Heart left ventricle (tissue), 16 donors: ENCODE measurements around the gene NFE2L2. TPM values are rescaled to one million over a fixed set of nuclear protein-coding genes. Genes with fewer than 3 reads are reported as not detected.
A peak's percentile ranks its signal among the peaks of the same experiment; 100 is the strongest.

ENCODE experiments used
- ATAC-seq, 4 donors: fragments of 200-7000 bp; cut with Tn5 transposase; one replicate each; pipeline ENCODE4 v1.9.1; 2020 to 2022; ENCODE audit warnings: moderate library complexity in 4 of 4, mild to moderate bottlenecking in 3 of 4, moderate number of reproducible peaks in 1 of 4
- DNase-seq, 5 donors: peaks; one replicate each; pipeline ENCODE4 v3.0.0-alpha.2; 2020
- H3K27ac ChIP-seq, 12 donors: fragments of 200-600 bp; sonication (generic) in 4 of 12; one replicate each; pipeline versions ENCODE4 v1.5.0 to v1.8.0; 2016 to 2022; ENCODE audit warnings: mild to moderate bottlenecking in 2 of 12
- H3K27me3 ChIP-seq, 9 donors: fragments of 200-600 bp; sonication (generic) in 2 of 9; one replicate each; pipeline versions ENCODE4 v1.5.1 to v1.8.0; 2016 to 2022; ENCODE audit warnings: mild to moderate bottlenecking in 3 of 9
- H3K36me3 ChIP-seq, 9 donors: fragments of 200-600 bp; sonication (generic) in 2 of 9; one replicate each; pipeline versions ENCODE4 v1.5.0 to v1.8.0; 2018 to 2022; ENCODE audit warnings: mild to moderate bottlenecking in 2 of 9
- H3K4me1 ChIP-seq, 12 donors: fragments of 200-600 bp; sonication (generic) in 4 of 12; one replicate each; pipeline versions ENCODE4 v1.5.0 to v1.8.0; 2016 to 2022; ENCODE audit warnings: mild to moderate bottlenecking in 3 of 12
- H3K4me3 ChIP-seq, 12 donors: fragments of 200-600 bp; sonication (generic) in 4 of 12; one replicate each; pipeline versions ENCODE4 v1.5.0 to v1.8.0; 2017 to 2022; ENCODE audit warnings: mild to moderate bottlenecking in 9 of 12, moderate library complexity in 4 of 12
- H3K9me3 ChIP-seq, 12 donors: fragments of 200-600 bp; sonication (generic) in 4 of 12; one replicate each; pipeline versions ENCODE4 v1.5.0 to v1.8.0; 2016 to 2022; ENCODE audit warnings: mild to moderate bottlenecking in 1 of 12
- POLR2A ChIP-seq, 2 donors: fragments of 450-650 bp; IDR thresholded peaks; one replicate each; pipeline ENCODE4 v1.6.1; 2017; ENCODE audit warnings: antibody characterized with exemption in 2 of 2, mild to moderate bottlenecking in 2 of 2, moderate library complexity in 2 of 2
- WGBS, 4 donors: extraction: QIAGEN DNeasy Blood & Tissue Kit in 2 of 4; methylation state at CpG; one replicate each; pipeline versions ENCODE4 v1.1.5 to v1.1.7; 2013 to 2018; 5-methylcytosine and 5-hydroxymethylcytosine counted together
- intact Hi-C, 10 donors: fragments of 100-400 bp; cut with DNase I; formaldehyde crosslinking; loops; one replicate each; pipeline versions ENCODE4 v1.11.1 to v1.14.2; 2022
- polyA plus RNA-seq, 2 donors: library from polyadenylated mRNA; stranded (reverse); fragments of 200-250 nt; gene quantifications; one replicate each; pipeline ENCODE4 v1.2.3, GENCODE V29; 2013
- total RNA-seq, 9 donors: library from RNA; depleted of rRNA in 2 of 9; stranded (reverse); fragments of >200 nt in 2 of 9; fragmentation: NEBNext Ultra II Directional in 3 of 9; extraction: Animal tissue kit (Norgen Biotek cat#: 25700) in 3 of 9; gene quantifications; one replicate each; pipeline versions ENCODE4 v1.1.0 to v1.2.4, GENCODE V29; 2016 to 2023
- TF ChIP-seq, protein P1 (sequence below), 12 donors: fragments of 200-600 bp; sonication (generic) in 4 of 12; IDR thresholded peaks; one replicate each; pipeline versions ENCODE4 v1.5.0 to v1.8.0; 2018 to 2022; ENCODE audit warnings: antibody characterized with exemption in 12 of 12, mild to moderate bottlenecking in 5 of 12
- donor health status: ischemic (EF 13 %, LVEDD 7.1; RV severe dilation, severe dysfunction).
- donor health status: healthy with polysubstance abuse.
- donor health status: DM: no; HTN: yes; CAD: no.
- donor health status: DM: no; HTN: no; CAD: no.
- donor health status: ischemic (EF 25% LVEDD 6.9; RV normal size, moderate dysfunction).
- donor health status: ischemic (EF 25% LVEDD 5.7; RV mildly dilated, moderate dysfunction).
- donor health status: healthy.
- donor health status: DM: yes; HTN: yes; CAD: no.
- donor health status: ischemic (EF 35%, LVEDD 5.7; RV mildly dilated, moderate dysfunction).
- donor health status: nonischemic (EF 11% LVEDD 7.7; RV severe dilation, severe dysfunction).
- donor health status: DM: yes; HTN: yes; CAD: no.
- donor health status: PGD.
- donor health status: ischemic (EF 29% LVEDD 5.4; RV normal size, mild dysfunction).
- donor health status: nonischemic (EF 23%, LVEDD 6.1; RV moderate dilation, normal function).

The NFE2L2 gene
- total and polyA plus RNA-seq, 11 donors: 17.0 to 82.5 (median 54.8) TPM

DNA sequence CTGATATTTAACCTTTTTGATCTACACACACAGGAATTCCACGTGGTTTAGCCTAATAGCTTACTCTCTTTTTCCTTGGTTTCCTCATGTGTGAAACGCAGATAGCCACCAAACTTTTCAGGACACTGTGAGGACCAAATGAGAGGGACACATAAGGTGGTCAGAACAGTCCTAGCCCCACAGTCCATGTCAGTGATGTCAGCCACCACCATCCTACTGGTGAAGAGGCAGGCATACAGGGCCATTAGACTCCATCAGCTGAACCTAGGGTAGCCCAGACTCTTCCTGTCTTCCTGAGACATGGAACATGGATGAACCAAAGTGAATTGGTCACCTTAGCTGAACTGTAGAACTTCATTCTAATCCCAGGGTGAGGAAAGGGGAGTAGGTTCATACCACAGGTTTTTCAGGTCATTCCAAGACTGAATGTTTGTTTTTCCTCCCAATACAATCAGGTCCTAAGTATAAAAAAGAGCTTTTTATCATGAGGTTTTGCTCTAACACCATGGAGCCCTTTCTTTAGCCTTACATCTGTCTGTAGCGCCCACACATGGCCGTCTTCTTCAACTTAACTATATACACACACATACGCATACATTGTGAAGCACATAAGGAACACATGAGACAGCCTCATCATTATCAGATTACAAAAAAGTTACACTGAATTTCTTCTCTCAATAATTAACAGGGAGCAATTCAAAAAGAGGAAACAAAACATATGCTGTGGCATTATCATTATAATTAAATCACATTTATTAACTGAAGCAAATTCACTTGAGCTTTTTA, 18.5 kb upstream of the NFE2L2 start:
- 87 to 93% (median 92%) methylated on average over 5 of the region's 5 CpGs for WGBS, 4 donors
- Histone ChIP-seq H3K9me3 (no peaks in the 10 kb centered on the region), H3K27ac (peak overlapping the region in 6 of 12 donors; percentile 8 to 51 (median 31)), H3K4me3 (no peak overlapping the region), H3K36me3 (peaks cover 0 to 7% (median 0%) of the 10 kb centered on the region in 9 donors), H3K4me1 (peaks cover 0 to 61% (median 23%) of the 10 kb centered on the region in 12 donors), H3K27me3 (no peaks in the 10 kb centered on the region)
- DNase-seq (no peak), ATAC-seq (no peak)
- intact Hi-C loops: loop anchor here in 1 of 10 donors (5.0 kb wide), 1 partner anchor 49 kb away; no protein-coding TSS in a partner anchor
- TF ChIP-seq POLR2A (IDR thresholded peaks at IDR 0.05): no peak
- TF ChIP-seq, protein P1, sequence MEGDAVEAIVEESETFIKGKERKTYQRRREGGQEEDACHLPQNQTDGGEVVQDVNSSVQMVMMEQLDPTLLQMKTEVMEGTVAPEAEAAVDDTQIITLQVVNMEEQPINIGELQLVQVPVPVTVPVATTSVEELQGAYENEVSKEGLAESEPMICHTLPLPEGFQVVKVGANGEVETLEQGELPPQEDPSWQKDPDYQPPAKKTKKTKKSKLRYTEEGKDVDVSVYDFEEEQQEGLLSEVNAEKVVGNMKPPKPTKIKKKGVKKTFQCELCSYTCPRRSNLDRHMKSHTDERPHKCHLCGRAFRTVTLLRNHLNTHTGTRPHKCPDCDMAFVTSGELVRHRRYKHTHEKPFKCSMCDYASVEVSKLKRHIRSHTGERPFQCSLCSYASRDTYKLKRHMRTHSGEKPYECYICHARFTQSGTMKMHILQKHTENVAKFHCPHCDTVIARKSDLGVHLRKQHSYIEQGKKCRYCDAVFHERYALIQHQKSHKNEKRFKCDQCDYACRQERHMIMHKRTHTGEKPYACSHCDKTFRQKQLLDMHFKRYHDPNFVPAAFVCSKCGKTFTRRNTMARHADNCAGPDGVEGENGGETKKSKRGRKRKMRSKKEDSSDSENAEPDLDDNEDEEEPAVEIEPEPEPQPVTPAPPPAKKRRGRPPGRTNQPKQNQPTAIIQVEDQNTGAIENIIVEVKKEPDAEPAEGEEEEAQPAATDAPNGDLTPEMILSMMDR (IDR thresholded peaks at IDR 0.05): no peak

DNA sequence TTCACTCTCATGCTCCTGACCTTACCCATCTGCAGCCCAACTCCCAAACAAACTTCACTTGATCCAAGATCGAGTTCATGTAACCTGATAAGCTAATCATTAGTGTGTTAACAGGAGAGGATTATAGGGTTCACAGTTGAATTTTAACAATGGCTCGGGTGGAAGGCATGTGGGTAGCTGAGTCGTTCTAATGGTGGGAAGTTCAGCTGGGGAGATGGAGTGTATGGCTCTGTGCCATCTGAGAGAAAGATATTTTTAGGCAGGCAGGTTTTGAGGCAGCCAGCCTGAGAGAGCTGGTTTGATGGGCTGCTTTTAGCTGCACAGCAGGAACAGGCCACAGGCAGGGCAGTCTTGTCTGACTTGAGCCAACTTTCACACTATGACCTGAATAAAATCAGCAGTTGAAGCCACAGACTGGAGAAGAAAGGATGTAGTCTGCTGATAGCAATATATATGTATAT, 17.7 kb upstream of the NFE2L2 start:
- intact Hi-C loops: loop anchor here in 1 of 10 donors (5.0 kb wide), 1 partner anchor 50 kb away; no protein-coding TSS in a partner anchor
- DNase-seq (peak in 4 of 5 donors; percentile 33 to 67 (median 52)), ATAC-seq (peak; percentile 72 to 92 (median 88))
- 18 to 36% (median 32%) methylated on average over 3 of the region's 3 CpGs for WGBS, 4 donors
- no peak for TF ChIP-seq POLR2A (IDR thresholded peaks at IDR 0.05)
- TF ChIP-seq, protein P1 (IDR thresholded peaks at IDR 0.05): no peak
- peak overlapping the region in 7 of 12 donors; percentile 1 to 71 (median 42) for H3K27ac ChIP-seq
- peaks cover 0 to 60% (median 23%) of the 10 kb centered on the region in 12 donors for H3K4me1 ChIP-seq
- no peaks in the 10 kb centered on the region for H3K9me3 ChIP-seq
- no peaks in the 10 kb centered on the region for H3K27me3 ChIP-seq
- H3K36me3 ChIP-seq: peaks cover 0 to 3% (median 0%) of the 10 kb centered on the region in 9 donors
- no peak overlapping the region for H3K4me3 ChIP-seq

DNA sequence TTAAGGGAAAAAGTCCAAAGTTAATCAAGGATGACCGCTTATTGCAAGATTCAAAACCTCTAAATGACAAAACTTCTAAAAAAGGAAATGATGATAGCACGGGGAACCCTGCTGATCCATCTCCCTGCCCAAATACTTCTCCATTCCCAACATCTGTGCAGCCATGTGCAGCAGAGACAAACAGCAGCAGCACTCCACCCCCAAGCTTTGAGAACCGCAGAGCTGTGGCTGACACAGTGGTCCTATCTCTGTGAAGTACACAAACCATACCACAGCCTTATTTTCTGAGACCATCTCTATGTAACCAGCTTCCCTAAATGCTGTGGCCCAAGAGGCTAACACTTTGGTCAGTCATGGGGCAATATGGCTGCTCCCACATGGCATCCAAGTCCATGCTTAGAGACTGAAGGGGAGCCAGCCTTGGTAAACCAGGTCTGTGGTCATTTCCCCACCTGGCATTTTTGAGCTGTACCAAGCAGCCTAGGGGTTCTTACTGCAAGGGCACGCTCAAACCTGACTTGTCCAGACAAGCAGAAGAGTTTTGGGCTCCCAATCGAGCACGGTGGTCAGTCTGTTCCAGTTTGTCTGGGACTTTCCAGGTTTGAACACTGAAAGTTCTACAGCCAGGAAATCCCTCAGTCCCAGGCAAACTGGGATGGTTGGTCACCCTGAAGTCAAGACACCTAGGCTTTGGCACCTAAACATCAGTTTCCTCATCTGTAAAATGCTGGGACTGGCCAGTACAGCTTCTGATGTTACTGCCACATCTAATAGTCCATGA, 17.1 kb upstream of the NFE2L2 start:
- no peaks in the 10 kb centered on the region for H3K9me3 ChIP-seq
- peaks cover 0 to under 1% (median 0%) of the 10 kb centered on the region in 9 donors for H3K36me3 ChIP-seq
- H3K4me1 ChIP-seq: peaks cover 0 to 54% (median 23%) of the 10 kb centered on the region in 12 donors
- H3K4me3 ChIP-seq: no peak overlapping the region
- TF ChIP-seq POLR2A (IDR thresholded peaks at IDR 0.05): no peak
- TF ChIP-seq, protein P1 (IDR thresholded peaks at IDR 0.05): no peak
- DNase-seq (peak in 1 of 5 donors; percentile 39), ATAC-seq (peak; percentile 8 to 63 (median 22))
- WGBS, 4 donors: 89 to 95% (median 91%) methylated on average over 6 of the region's 6 CpGs
- H3K27me3 ChIP-seq: no peaks in the 10 kb centered on the region
- intact Hi-C loops: loop anchor here in 1 of 10 donors (5.0 kb wide), 1 partner anchor 51 kb away; no protein-coding TSS in a partner anchor
- peak overlapping the region in 5 of 12 donors; percentile 1 to 71 (median 44) for H3K27ac ChIP-seq
